Astrocyte of the cerebellum (primary cell): ENCODE results near the gene CD19.
"Not testable (repeated sequence)": the region's sequence is repeated elsewhere in the genome, so short reads cannot be mapped to it uniquely, and the experiment has no call there.

Experiments used
- DNase-seq: peaks from one replicate; pipeline ENCODE4 v3.0.0-alpha.2; 2011; ENCODE audit warnings: low read depth
- H3K4me3 ChIP-seq: 2 replicates; pipeline ENCODE4 v1.5.1; 2011; ENCODE audit warnings: mild to moderate bottlenecking, low read depth, low read length, moderate library complexity
- CTCF ChIP-seq: IDR thresholded peaks from 2 replicates; pipeline ENCODE4 v1.5.1; 2012; ENCODE audit warnings: low read length, low read depth, moderate library complexity, mild to moderate bottlenecking; ENCODE audit errors: missing control alignments
- in situ Hi-C: cut with HindIII; loops from 2 replicates; pipeline ENCODE4 v1.10.0; 2017; ENCODE audit warnings: low sequenced_read_pairs

CD19 gene

GRCh38 chr16:28924762-28925385 is 6.9 kb upstream of the CD19 start, which contains the start of gene RABEP2:
Gene RABEP2, minus strand, starts transcription at chr16:28925238. Its CDS starts 75 bp downstream, at chr16:28925163.
- peak within 1 kb of the TSS; percentile 83 for H3K4me3 ChIP-seq
- no peak for TF ChIP-seq CTCF
- DNase-seq = peak; percentile 60
- in situ Hi-C loops = no loop called here

GRCh38 chr16:28925386-28926228 is 6.2 kb upstream of the CD19 start:
- in situ Hi-C loops = no loop called here
- no peak for TF ChIP-seq CTCF
- H3K4me3 ChIP-seq = peak overlapping the region; percentile 83
- DNase-seq = no peak

GRCh38 chr16:28926284-28926683 is 5.5 kb upstream of the CD19 start:
- H3K4me3 ChIP-seq, DNase-seq, in situ Hi-C loops: not testable (repeated sequence)

GRCh38 chr16:28927815-28928214 is 4.0 kb upstream of the CD19 start:
- no peak overlapping the region for H3K4me3 ChIP-seq
- no peak for DNase-seq
- TF ChIP-seq CTCF = no peak
- in situ Hi-C loops = no loop called here

- no peak for DNase-seq
- no peak overlapping the region for H3K4me3 ChIP-seq
- TF ChIP-seq CTCF = no peak
- in situ Hi-C loops = no loop called here
Observed at GRCh38 chr16:28930203-28930602, 1.6 kb upstream of the CD19 start.

GRCh38 chr16:28930652-28931051 is 1.1 kb upstream of the CD19 start:
- no peak overlapping the region for H3K4me3 ChIP-seq
- in situ Hi-C loops = no loop called here
- no peak for DNase-seq
- no peak for TF ChIP-seq CTCF

- no peak for TF ChIP-seq CTCF
Observed at GRCh38 chr16:28932339-28933141, 769 bp downstream of the CD19 start.

More at GRCh38 chr16:28932339-28933141, 769 bp downstream of the CD19 start:
- in situ Hi-C loops = no loop called here
- H3K4me3 ChIP-seq = no peak overlapping the region
- no peak for DNase-seq
